Kidney (tissue), 14 donors: ENCODE measurements around the gene IRGC. TPM values are rescaled to one million over a fixed set of nuclear protein-coding genes. Genes with fewer than 3 reads are reported as not detected.

Source experiments
- DNase-seq, 5 donors: peaks; one replicate each; pipeline ENCODE4 v3.0.0-alpha.2; 2013 to 2020
- FAIRE-seq: peaks from 2 replicates; lab custom pipeline; 2012; peaks lifted over from hg19 to GRCh38; lab: Jason Lieb, UNC
- H3K27ac ChIP-seq, 2 donors: one replicate each; pipeline ENCODE4 v1.7.0; 2013; ENCODE audit warnings: low read depth in 2 of 2, low read length in 2 of 2, inconsistent platforms in 1 of 2
- H3K27me3 ChIP-seq: one replicate; pipeline ENCODE4 v1.7.1; 2013; ENCODE audit warnings: low read length, inconsistent platforms; ENCODE audit not compliant: control insufficient read depth, insufficient read depth
- H3K36me3 ChIP-seq, 3 donors: one replicate each; pipeline versions ENCODE4 v1.7.0 to v1.7.1; 2013; ENCODE audit warnings: low read length in 3 of 3, control low read depth in 1 of 3, inconsistent platforms in 1 of 3; ENCODE audit not compliant: insufficient read depth in 3 of 3, control insufficient read depth in 2 of 3
- H3K4me1 ChIP-seq, 3 donors: one replicate each; pipeline versions ENCODE4 v1.7.0 to v1.7.1; 2013; ENCODE audit warnings: low read length in 3 of 3, inconsistent platforms in 1 of 3, low read depth in 1 of 3; ENCODE audit not compliant: control insufficient read depth in 2 of 3, insufficient read depth in 2 of 3
- H3K4me3 ChIP-seq, 3 donors: one replicate each; pipeline versions ENCODE4 v1.7.0 to v1.8.1; 2013; ENCODE audit warnings: low read length in 3 of 3, control low read depth in 1 of 3, inconsistent platforms in 1 of 3
- H3K9ac ChIP-seq, 3 donors: one replicate each; pipeline versions ENCODE4 v1.7.0 to v1.7.1; 2013; ENCODE audit warnings: low read length in 3 of 3, control low read depth in 1 of 3, inconsistent platforms in 1 of 3
- H3K9me3 ChIP-seq, 3 donors: one replicate each; pipeline versions ENCODE4 v1.7.0 to v1.7.1; 2013; ENCODE audit warnings: low read length in 3 of 3, control low read depth in 1 of 3, inconsistent platforms in 1 of 3; ENCODE audit not compliant: control insufficient read depth in 2 of 3, insufficient read depth in 1 of 3
- CTCF ChIP-seq: IDR thresholded peaks from 3 replicates; pipeline ENCODE4 v1.5.1; 2012; ENCODE audit warnings: mild to moderate bottlenecking, moderate library complexity, borderline replicate concordance; ENCODE audit not compliant: insufficient read depth; ENCODE audit errors: extremely low read depth
- intact Hi-C: fragments of 100-400 bp; cut with DNase I; formaldehyde crosslinking; loops from one replicate; pipeline ENCODE4 v1.11.1; 2022
- polyA plus RNA-seq: library from polyadenylated mRNA; stranded (reverse); fragments of 350-450 nt; fragmentation: Illumina TruSeq; extraction: RNeasy Lipid Tissue Mini Kit (QIAGEN cat#74804); gene quantifications from one replicate; pipeline ENCODE4 v1.2.3, GENCODE V29; 2014; ENCODE audit warnings: low read depth, low replicate concordance; ENCODE audit not compliant: insufficient read depth
- total RNA-seq: library from RNA; stranded (reverse); fragmentation: NEBNext Ultra II Directional; extraction: Animal tissue kit (Norgen Biotek cat#: 25700); gene quantifications from one replicate; pipeline ENCODE4 v1.2.1, GENCODE V29; 2021
- donor health status: control.
- donor health status: control.
- donor health status: control.
- donor health status: control.
- donor health status: control.
- donor health status: DM: yes; HTN: yes; CAD: no.
- donor health status: Normal renal cell carcinoma (clear cell type).

IRGC gene
- total and polyA plus RNA-seq, 2 donors from 2014 or later: not detected

- Histone ChIP-seq H3K9ac (no peak overlapping the region), H3K9me3 (no peaks in the 10 kb centered on the region), H3K36me3 (peaks cover 0 to 25% (median 15%) of the 10 kb centered on the region in 3 donors), H3K27me3 (no peaks in the 10 kb centered on the region), H3K4me3 (no peak overlapping the region), H3K4me1 (peaks cover 0 to 14% (median 4%) of the 10 kb centered on the region in 3 donors), H3K27ac (no peak overlapping the region)
- DNase-seq (no peak), FAIRE-seq (no peak)
- intact Hi-C loops: no loop called here
- TF ChIP-seq CTCF: no peak
Measured at GRCh38 chr19:43751466-43752220, 35.8 kb downstream of the IRGC start.

GRCh38 chr19:43752287-43752875, 36.5 kb downstream of the IRGC start:
- intact Hi-C loops: no loop called here
- Histone ChIP-seq H3K36me3 (peaks cover 0 to 22% (median 10%) of the 10 kb centered on the region in 3 donors), H3K9ac (no peak overlapping the region), H3K4me1 (peaks cover 0 to 14% (median 4%) of the 10 kb centered on the region in 3 donors), H3K4me3 (no peak overlapping the region), H3K27me3 (no peaks in the 10 kb centered on the region), H3K9me3 (no peaks in the 10 kb centered on the region), H3K27ac (no peak overlapping the region)
- DNase-seq (no peak), FAIRE-seq (no peak)
- no peak for TF ChIP-seq CTCF

- H3K36me3 ChIP-seq: peaks cover 0 to 13% (median 2%) of the 10 kb centered on the region in 3 donors
- H3K4me3 ChIP-seq: peak overlapping the region; percentile 76 to 92 (median 82)
- FAIRE-seq: no peak
- peaks cover 0 to 14% (median 4%) of the 10 kb centered on the region in 3 donors for H3K4me1 ChIP-seq
- peak overlapping the region; percentile 98 to 100 for H3K27ac ChIP-seq
- intact Hi-C loops: no loop called here
- H3K9me3 ChIP-seq: no peaks in the 10 kb centered on the region
- TF ChIP-seq CTCF: no peak
- DNase-seq: no peak
- no peaks in the 10 kb centered on the region for H3K27me3 ChIP-seq
- H3K9ac ChIP-seq: peak overlapping the region; percentile 61 to 93 (median 90)
Measured at GRCh38 chr19:43754253-43754502, 38.3 kb downstream of the IRGC start.
